H1 (cell line): ENCODE results near the gene CYTH1. TPM values are rescaled to one million over a fixed set of nuclear protein-coding genes. Genes with fewer than 3 reads are reported as not detected.

ENCODE experiments used
- CTCF ChIA-PET: fragments of 300-600 bp; sonication (Branson Sonifier 250); formaldehyde crosslinking; loops from one replicate; lab custom pipeline; 2021; ENCODE audit not compliant: partially characterized antibody; lab: Charles Lee
- POLR2A ChIA-PET: fragments of 300-600 bp; sonication (Branson Sonifier 250); formaldehyde crosslinking; loops from one replicate; lab custom pipeline; 2021; ENCODE audit warnings: inconsistent platforms; ENCODE audit not compliant: partially characterized antibody; lab: Charles Lee
- DNase-seq, 2 experiments: peaks; one replicate each; pipeline versions ENCODE4 v3.0.0 to v3.0.0-alpha.2; 2010 to 2022; ENCODE audit warnings: low spot score in 2 of 2, low read depth in 1 of 2, mixed read lengths in 1 of 2
- FAIRE-seq: peaks from 2 replicates; lab custom pipeline; 2011; peaks lifted over from hg19 to GRCh38; lab: Jason Lieb, UNC
- H2AFZ ChIP-seq: 2 replicates; pipeline ENCODE4 v1.8.1; 2012; ENCODE audit warnings: low read length, inconsistent platforms
- H2AK5ac ChIP-seq: 2 replicates; pipeline ENCODE4 v1.6.1; 2013; ENCODE audit warnings: low read depth, low read length
- H2BK120ac ChIP-seq: replicated peaks from 2 replicates; pipeline ENCODE3; 2013; ENCODE audit warnings: low read depth, low read length, inconsistent platforms
- H2BK12ac ChIP-seq: 2 replicates; pipeline ENCODE4 v1.6.1; 2013; ENCODE audit warnings: low read depth, low read length
- H2BK15ac ChIP-seq: 2 replicates; pipeline ENCODE4 v1.6.1; 2013; ENCODE audit warnings: low read length
- H2BK20ac ChIP-seq: 2 replicates; pipeline ENCODE4 v1.6.1; 2013; ENCODE audit warnings: low read length
- H2BK5ac ChIP-seq: 2 replicates; pipeline ENCODE4 v1.6.1; 2013; ENCODE audit warnings: low read depth, low read length
- H3K14ac ChIP-seq: 2 replicates; pipeline ENCODE4 v1.6.1; 2013; ENCODE audit warnings: inconsistent platforms; ENCODE audit not compliant: insufficient read length
- H3K18ac ChIP-seq: 2 replicates; pipeline ENCODE4 v1.6.1; 2013; ENCODE audit warnings: low read length; ENCODE audit errors: extremely low read depth
- H3K23ac ChIP-seq: 2 replicates; pipeline ENCODE4 v1.6.1; 2013; ENCODE audit warnings: inconsistent platforms; ENCODE audit not compliant: insufficient read length
- H3K23me2 ChIP-seq: 2 replicates; pipeline ENCODE4 v1.6.1; 2013; ENCODE audit warnings: low read depth, low read length
- H3K27ac ChIP-seq: 2 replicates; pipeline ENCODE4 v1.6.1; 2011; ENCODE audit warnings: low read depth, low read length, inconsistent platforms
- H3K27me3 ChIP-seq, 4 experiments: replicated peaks in 1 of 4; 1 replicate in 1 of 4; 2 replicates in 3 of 4; pipeline versions ENCODE4 v1.6.1 to v1.8.1; 2011 to 2013; ENCODE audit warnings: low read length in 3 of 4, mild to moderate bottlenecking in 3 of 4, inconsistent platforms in 2 of 4, mixed read lengths in 2 of 4, moderate library complexity in 1 of 4; ENCODE audit not compliant: control insufficient read depth in 3 of 4, insufficient read depth in 3 of 4; ENCODE audit errors: extremely low read depth in 1 of 4
- H3K36me3 ChIP-seq, 4 experiments: 2 replicates each; pipeline versions ENCODE4 v1.6.1 to v1.8.1; 2011 to 2013; ENCODE audit warnings: mild to moderate bottlenecking in 4 of 4, low read length in 3 of 4, moderate library complexity in 2 of 4, control low read depth in 1 of 4, inconsistent platforms in 1 of 4; ENCODE audit not compliant: insufficient read depth in 4 of 4, control insufficient read depth in 2 of 4
- H3K4ac ChIP-seq: replicated peaks from 2 replicates; pipeline ENCODE3; 2013; ENCODE audit warnings: low read length, low read depth, mixed read lengths, inconsistent platforms; ENCODE audit not compliant: insufficient read length
- H3K4me1 ChIP-seq, 4 experiments: replicated peaks in 1 of 4; 1 replicate in 1 of 4; 2 replicates in 3 of 4; pipeline versions ENCODE4 v1.6.1 to v1.8.1; 2011 to 2013; ENCODE audit warnings: low read length in 3 of 4, inconsistent platforms in 2 of 4, mixed read lengths in 1 of 4; ENCODE audit not compliant: insufficient read depth in 4 of 4, control insufficient read depth in 3 of 4
- H3K4me2 ChIP-seq, 2 experiments: 2 replicates each; pipeline versions ENCODE4 v1.6.1 to v1.8.1; 2011 to 2013; ENCODE audit warnings: low read depth in 2 of 2, low read length in 2 of 2, control low read depth in 1 of 2, inconsistent platforms in 1 of 2, mild to moderate bottlenecking in 1 of 2; ENCODE audit not compliant: insufficient read depth in 1 of 2
- H3K4me3 ChIP-seq, 4 experiments: fragments of 200-600, 300-600 bp in 1 of 4; sonication (generic), shearing (Covaris generic), sonication (Bioruptor Twin) in 1 of 4; 2 replicates each; pipeline versions ENCODE4 v1.5.1 to v1.8.1; 2011 to 2016; ENCODE audit warnings: low read length in 4 of 4, low read depth in 3 of 4, control low read depth in 2 of 4, inconsistent platforms in 2 of 4, mild to moderate bottlenecking in 2 of 4, mixed read lengths in 1 of 4, moderate library complexity in 1 of 4; ENCODE audit not compliant: insufficient read depth in 2 of 4; ENCODE audit errors: extremely low read depth in 1 of 4
- H3K56ac ChIP-seq: replicated peaks from 2 replicates; pipeline ENCODE3; 2013; ENCODE audit warnings: low read depth, mild to moderate bottlenecking, mixed read lengths, low read length, inconsistent platforms; ENCODE audit not compliant: insufficient read length
- H3K79me1 ChIP-seq: 2 replicates; pipeline ENCODE4 v1.6.1; 2013; ENCODE audit warnings: low read depth, low read length, control low read depth
- H3K79me2 ChIP-seq, 2 experiments: 2 replicates each; pipeline versions ENCODE4 v1.6.1 to v1.8.1; 2012 to 2013; ENCODE audit warnings: low read length in 2 of 2, mild to moderate bottlenecking in 2 of 2, inconsistent platforms in 1 of 2; ENCODE audit not compliant: insufficient read depth in 2 of 2, control insufficient read depth in 1 of 2
- H3K9ac ChIP-seq, 4 experiments: replicated peaks in 1 of 4; 1 replicate in 1 of 4; 2 replicates in 3 of 4; pipeline versions ENCODE4 v1.6.1 to v1.8.1; 2011 to 2013; ENCODE audit warnings: low read depth in 3 of 4, low read length in 3 of 4, control low read depth in 2 of 4, mild to moderate bottlenecking in 2 of 4, moderate library complexity in 2 of 4, inconsistent platforms in 1 of 4; ENCODE audit errors: extremely low read depth in 1 of 4
- H3K9me3 ChIP-seq, 2 experiments: 2 replicates each; pipeline versions ENCODE4 v1.6.1 to v1.8.1; 2012 to 2013; ENCODE audit warnings: mild to moderate bottlenecking in 2 of 2, moderate library complexity in 2 of 2, control low read depth in 1 of 2, inconsistent platforms in 1 of 2, low read depth in 1 of 2, low read length in 1 of 2, mixed read lengths in 1 of 2; ENCODE audit not compliant: insufficient read depth in 2 of 2
- H4K20me1 ChIP-seq, 2 experiments: replicated peaks in 1 of 2; 2 replicates each; pipeline versions ENCODE3 to v1.8.1; 2011 to 2013; ENCODE audit warnings: inconsistent platforms in 2 of 2, low read length in 2 of 2, mild to moderate bottlenecking in 1 of 2; ENCODE audit not compliant: insufficient read depth in 2 of 2, control insufficient read depth in 1 of 2
- H4K5ac ChIP-seq: 2 replicates; pipeline ENCODE4 v1.6.1; 2013; ENCODE audit warnings: low read length, low read depth, mixed read lengths, inconsistent platforms; ENCODE audit not compliant: insufficient read length
- H4K8ac ChIP-seq: 2 replicates; pipeline ENCODE4 v1.8.0; 2013; ENCODE audit warnings: mild to moderate bottlenecking, moderate library complexity, low read length, inconsistent platforms; ENCODE audit not compliant: insufficient read depth; ENCODE audit errors: extremely low read depth
- H4K91ac ChIP-seq: replicated peaks from 2 replicates; pipeline ENCODE3; 2013; ENCODE audit warnings: low read length, mixed read lengths, inconsistent platforms; ENCODE audit not compliant: insufficient read length
- BRCA1 ChIP-seq: IDR thresholded peaks from 2 replicates; pipeline ENCODE4 v1.6.1; 2012; ENCODE audit warnings: low read depth, low read length, improper control_type of control experiment
- EZH2 ChIP-seq: fragments of 200-600 bp; sonication (generic); IDR thresholded peaks from 2 replicates; pipeline ENCODE4 v1.7.1; 2012; ENCODE audit warnings: low read depth, mild to moderate bottlenecking, moderate library complexity, low read length, inconsistent platforms; ENCODE audit not compliant: severe bottlenecking
- JUND ChIP-seq: IDR thresholded peaks from 2 replicates; pipeline ENCODE4 v1.6.1; 2011; ENCODE audit warnings: mild to moderate bottlenecking, improper control_type of control experiment, low read length
- SAP30 ChIP-seq: fragments of 300-600 bp; sonication (generic); IDR thresholded peaks from 2 replicates; pipeline ENCODE4 v1.7.1; 2012; ENCODE audit warnings: low read length, moderate library complexity, mild to moderate bottlenecking, inconsistent platforms; ENCODE audit not compliant: insufficient read depth, insufficient replicate concordance
- SUZ12 ChIP-seq: fragments of 200-600 bp; sonication (generic); IDR thresholded peaks from 2 replicates; pipeline ENCODE4 v1.6.1; 2012; ENCODE audit warnings: mild to moderate bottlenecking, inconsistent platforms, low read length, moderate library complexity, mixed read lengths
- WGBS, 2 experiments: shearing (Covaris generic) in 1 of 2; methylation state at CpG; one replicate each; pipeline versions ENCODE4 v1.1.6 to v1.1.7; 2013 to 2015; ENCODE audit warnings: low lambda C conversion rate in 2 of 2, mixed read lengths in 2 of 2, inconsistent platforms in 1 of 2, low coverage in 1 of 2, missing lambda C conversion rate in 1 of 2; ENCODE audit not compliant: insufficient replicate concordance in 2 of 2, insufficient coverage in 1 of 2, insufficient read length in 1 of 2; ENCODE audit errors: extremely low coverage in 1 of 2, missing lambda C conversion rate in 1 of 2; 5-methylcytosine and 5-hydroxymethylcytosine counted together
- polyA plus RNA-seq, 7 experiments: library from polyadenylated mRNA; depleted of rRNA in 3 of 7; stranded (reverse) in 5 of 7; unstranded in 2 of 7; fragments of >200 nt in 5 of 7; fragments of 200-250 nt in 2 of 7; gene quantifications; 1 replicate in 5 of 7; 2 replicates in 1 of 7; 4 replicates in 1 of 7; pipeline versions ENCODE4 v1.2.1 to v1.2.3, GENCODE V29; 2011 to 2013; ENCODE audit warnings: missing spikeins in 2 of 7, mixed read lengths in 2 of 7
- total RNA-seq: library from RNA; stranded (reverse); fragmentation: NEBNext Ultra II Directional; extraction: Animal tissue kit (Norgen Biotek cat#: 25700); gene quantifications from 2 replicates; pipeline ENCODE4 v1.2.1, GENCODE V29; 2021

CYTH1 gene
- total and polyA plus RNA-seq, 2 of the 8 experiments (the other 6 are each of a cell fraction or from before 2014, with no cell fraction given), result 12.8 to 14.8 TPM

GRCh38 chr17:78731904-78732303 lies 50.2 kb downstream of the CYTH1 start:
- Histone ChIP-seq H3K4me2 (no peak overlapping the region), H3K14ac (no peak overlapping the region), H4K91ac (peak overlapping the region; percentile 3), H3K36me3 (no peaks in the 10 kb centered on the region), H3K23me2 (no peaks in the 10 kb centered on the region), H3K18ac (no peak overlapping the region), H2AK5ac (no peak overlapping the region), H3K79me2 (no peaks in the 10 kb centered on the region), H4K8ac (no peak overlapping the region), H3K4ac (no peak overlapping the region), H2BK5ac (no peak overlapping the region), H2BK15ac (no peak overlapping the region), H4K20me1 (peaks cover 0 to 15% of the 10 kb centered on the region in 2 experiments), H3K9ac (no peak overlapping the region), H3K9me3 (no peaks in the 10 kb centered on the region), H3K27me3 (no peaks in the 10 kb centered on the region), H3K56ac (no peak overlapping the region), H2BK120ac (no peak overlapping the region), H3K79me1 (peaks cover 9% of the 10 kb centered on the region), H2BK20ac (no peak overlapping the region), H2AFZ (no peak overlapping the region), H3K27ac (no peak overlapping the region), H4K5ac (no peak overlapping the region), H3K23ac (no peak overlapping the region), H2BK12ac (no peak overlapping the region), H3K4me1 (peaks cover 0 to 9% (median 4%) of the 10 kb centered on the region in 4 experiments; a peak in 4 of 7 replicates)
- ChIA-PET POLR2A (interaction anchor here (1.0 kb wide), 1 partner anchor 9 kb away, joined by 3 read pairs; no protein-coding TSS in a partner anchor), CTCF (interaction anchor here (1.0 kb wide), 1 partner anchor 12 kb away, joined by 3 read pairs; no protein-coding TSS in a partner anchor)
- FAIRE-seq (no peak), DNase-seq (no peak)
- TF ChIP-seq SUZ12, result no peak
- TF ChIP-seq JUND, result no peak
- no peak for TF ChIP-seq EZH2
- TF ChIP-seq SAP30, result no peak
- TF ChIP-seq BRCA1, result no peak
- TF ChIP-seq, all 59 proteins: peak for 0
- 86% methylated on average over 5 of the region's 5 CpGs; no CpG with 5 or more reads in 1 of the 2 experiments for WGBS, 2 experiments
- no peak overlapping the region for H3K4me3 ChIP-seq
